K562 (cell line): ENCODE measurements around the gene COL11A2. TPM values are rescaled to one million over a fixed set of nuclear protein-coding genes. Genes with fewer than 3 reads are reported as not detected.

ENCODE experiments used
- CCAR2 ChIP-seq: fragments of 200-400 bp; formaldehyde crosslinking; IDR thresholded peaks from 2 replicates; pipeline ENCODE4 v1.6.1; 2017; ENCODE audit warnings: mild to moderate bottlenecking, low read depth, low read length
- CEBPB ChIP-seq: fragments of 450-650 bp; IDR thresholded peaks from 2 replicates; pipeline ENCODE4 v1.6.1; 2016; ENCODE audit warnings: missing genetic modification characterization, missing compliant biosample characterization
- GATA2 ChIP-seq: sonication (generic); formaldehyde crosslinking; IDR thresholded peaks from 2 replicates; pipeline ENCODE4 v1.4.0; 2020; ENCODE audit warnings: mild to moderate bottlenecking, missing genetic modification reagents
- HDAC1 ChIP-seq, 2 experiments: fragments of 450-650 bp; IDR thresholded peaks; 2 replicates each; pipeline ENCODE4 v1.6.1; 2016 to 2017; ENCODE audit warnings: inconsistent platforms in 1 of 2, mild to moderate bottlenecking in 1 of 2, moderate library complexity in 1 of 2
- JUND ChIP-seq, 2 experiments: IDR thresholded peaks; 2 replicates in 1 of 2; 3 replicates in 1 of 2; pipeline ENCODE4 v1.6.1; 2011; ENCODE audit warnings: borderline replicate concordance in 2 of 2, low read depth in 2 of 2, low read length in 2 of 2, improper control_type of control experiment in 1 of 2, missing biosample characterization in 1 of 2, missing genetic modification characterization in 1 of 2, missing genetic modification reagents in 1 of 2
- MAZ ChIP-seq, 2 experiments: fragments of 450-650 bp in 1 of 2; sonication (generic) in 1 of 2; formaldehyde crosslinking; IDR thresholded peaks in 1 of 2; conservative IDR thresholded peaks in 1 of 2; 2 replicates each; pipeline versions ENCODE4 v1.4.0 to v1.5.0; 2020; ENCODE audit warnings: mild to moderate bottlenecking in 1 of 2, missing genetic modification reagents in 1 of 2
- MYNN ChIP-seq, 2 experiments: sonication (generic); formaldehyde crosslinking in 1 of 2; IDR thresholded peaks; 2 replicates each; pipeline versions ENCODE4 v1.5.0 to v1.6.1; 2016 to 2020; ENCODE audit warnings: antibody characterized with exemption in 1 of 2, missing genetic modification reagents in 1 of 2
- NFIC ChIP-seq: fragments of 450-650 bp; IDR thresholded peaks from 2 replicates; pipeline ENCODE4 v1.6.1; 2017; ENCODE audit warnings: mild to moderate bottlenecking, inconsistent platforms
- NONO ChIP-seq, 2 experiments: fragments of 200-400 bp in 1 of 2; fragments of 450-650 bp in 1 of 2; formaldehyde crosslinking in 1 of 2; IDR thresholded peaks; 2 replicates each; pipeline ENCODE4 v1.6.1; 2017; ENCODE audit warnings: low read depth in 2 of 2, mild to moderate bottlenecking in 2 of 2, moderate library complexity in 2 of 2, low read length in 1 of 2
- POLR2G ChIP-seq: fragments of 200-400 bp; formaldehyde crosslinking; IDR thresholded peaks from 2 replicates; pipeline ENCODE4 v1.6.1; 2017; ENCODE audit warnings: low read depth, mild to moderate bottlenecking, antibody characterized with exemption, low read length, moderate library complexity
- POLR2H ChIP-seq: IDR thresholded peaks from 2 replicates; pipeline ENCODE4 v1.6.1; 2016; ENCODE audit warnings: missing genetic modification characterization, low read depth, mild to moderate bottlenecking, control low read depth, missing compliant biosample characterization, moderate library complexity
- RBM25 ChIP-seq: fragments of 200-400 bp; formaldehyde crosslinking; IDR thresholded peaks from 2 replicates; pipeline ENCODE4 v1.6.1; 2018; ENCODE audit warnings: low read length, low read depth, moderate library complexity; ENCODE audit not compliant: severe bottlenecking
- SP1 ChIP-seq: sonication (generic); formaldehyde crosslinking; IDR thresholded peaks from 2 replicates; pipeline ENCODE4 v1.8.1; 2022; ENCODE audit warnings: mild to moderate bottlenecking, missing genetic modification reagents
- SRSF1 ChIP-seq: fragments of 200-400 bp; formaldehyde crosslinking; IDR thresholded peaks from 2 replicates; pipeline ENCODE4 v1.6.1; 2017; ENCODE audit warnings: mild to moderate bottlenecking, low read depth, low read length, moderate library complexity
- SRSF7 ChIP-seq: fragments of 200-400 bp; formaldehyde crosslinking; optimal IDR thresholded peaks from 2 replicates; pipeline ENCODE3; 2017; ENCODE audit warnings: mild to moderate bottlenecking, low read depth, low read length
- TAF9B ChIP-seq: fragments of 450-650 bp; IDR thresholded peaks from 2 replicates; pipeline ENCODE4 v1.6.1; 2018; ENCODE audit warnings: mild to moderate bottlenecking; ENCODE audit not compliant: partially characterized antibody
- TCF3 ChIP-seq: sonication (generic); formaldehyde crosslinking; IDR thresholded peaks from 2 replicates; pipeline ENCODE4 v1.4.0; 2020; ENCODE audit warnings: mild to moderate bottlenecking, missing genetic modification reagents
- TCF7L2 ChIP-seq: fragments of 150-350 bp; IDR thresholded peaks from 2 replicates; pipeline ENCODE4 v1.6.1; 2016; ENCODE audit warnings: low read depth, mild to moderate bottlenecking, low read length, moderate library complexity
- TEAD1 ChIP-seq, 2 experiments: fragments of 450-650 bp in 1 of 2; sonication (generic) in 1 of 2; formaldehyde crosslinking; IDR thresholded peaks; 2 replicates each; pipeline versions ENCODE4 v1.4.0 to v1.8.0; 2020 to 2022; ENCODE audit warnings: mild to moderate bottlenecking in 2 of 2, missing genetic modification reagents in 1 of 2
- ZBTB17 ChIP-seq: fragments of 450-650 bp; formaldehyde crosslinking; IDR thresholded peaks from 2 replicates; pipeline ENCODE4 v1.4.0; 2020; ENCODE audit warnings: mild to moderate bottlenecking
- ZNF197 ChIP-seq: fragments of 200-800 bp; sonication (Bioruptor generic); IDR thresholded peaks from 2 replicates; pipeline ENCODE4 v1.6.1; 2016; ENCODE audit warnings: low read depth, missing genetic modification characterization, missing compliant biosample characterization
- ZNF263 ChIP-seq: sonication (generic); formaldehyde crosslinking; IDR thresholded peaks from 2 replicates; pipeline ENCODE4 v1.8.0; 2022; ENCODE audit warnings: mild to moderate bottlenecking, missing genetic modification reagents, borderline replicate concordance
- ZNF696 ChIP-seq: fragments of 250-450 bp; sonication (Bioruptor Pico); conservative IDR thresholded peaks from 2 replicates; pipeline ENCODE4 v1.4.0; 2020; ENCODE audit warnings: mild to moderate bottlenecking, moderate library complexity
- polyA plus RNA-seq, 8 experiments: library from polyadenylated mRNA; depleted of rRNA in 4 of 8; stranded (reverse) in 5 of 8; unstranded in 3 of 8; fragments of >200 nt; fragmentation: Nextera tagmentation in 2 of 8; fragmentation: Illumina TruSeq in 1 of 8; extraction: Ambion mirVana in 2 of 8; extraction: Trizol in 1 of 8; gene quantifications; 2 replicates each; pipeline versions ENCODE4 v1.2.1 to v1.2.3, GENCODE V29; 2011 to 2014; ENCODE audit warnings: inconsistent platforms in 1 of 8, missing spikeins in 1 of 8
- total RNA-seq, 7 experiments: library from RNA; depleted of rRNA in 6 of 7; stranded (reverse); fragments of >200 nt in 6 of 7; fragmentation: Illumina TruSeq in 2 of 7; extraction: Trizol in 2 of 7; gene quantifications; 2 replicates each; pipeline versions ENCODE4 v1.2.1 to v1.2.3, GENCODE V29; 2011 to 2021; ENCODE audit warnings: low replicate concordance in 1 of 7
- TF ChIP-seq, protein P1 (sequence below): fragments of 250-450 bp; sonication (Bioruptor Pico); IDR thresholded peaks from 2 replicates; pipeline ENCODE4 v1.6.1; 2021; ENCODE audit warnings: mild to moderate bottlenecking
- TF ChIP-seq, protein P2 (sequence below), 2 experiments: fragments of 450-650 bp; IDR thresholded peaks; 2 replicates each; pipeline ENCODE4 v1.6.1; 2016

Gene COL11A2
- total and polyA plus RNA-seq, 9 of the 15 experiments (the other 6 are each of a cell fraction or from before 2014, with no cell fraction given), result 0.04 to 0.35 (median 0.09) TPM; not detected in 1

DNA sequence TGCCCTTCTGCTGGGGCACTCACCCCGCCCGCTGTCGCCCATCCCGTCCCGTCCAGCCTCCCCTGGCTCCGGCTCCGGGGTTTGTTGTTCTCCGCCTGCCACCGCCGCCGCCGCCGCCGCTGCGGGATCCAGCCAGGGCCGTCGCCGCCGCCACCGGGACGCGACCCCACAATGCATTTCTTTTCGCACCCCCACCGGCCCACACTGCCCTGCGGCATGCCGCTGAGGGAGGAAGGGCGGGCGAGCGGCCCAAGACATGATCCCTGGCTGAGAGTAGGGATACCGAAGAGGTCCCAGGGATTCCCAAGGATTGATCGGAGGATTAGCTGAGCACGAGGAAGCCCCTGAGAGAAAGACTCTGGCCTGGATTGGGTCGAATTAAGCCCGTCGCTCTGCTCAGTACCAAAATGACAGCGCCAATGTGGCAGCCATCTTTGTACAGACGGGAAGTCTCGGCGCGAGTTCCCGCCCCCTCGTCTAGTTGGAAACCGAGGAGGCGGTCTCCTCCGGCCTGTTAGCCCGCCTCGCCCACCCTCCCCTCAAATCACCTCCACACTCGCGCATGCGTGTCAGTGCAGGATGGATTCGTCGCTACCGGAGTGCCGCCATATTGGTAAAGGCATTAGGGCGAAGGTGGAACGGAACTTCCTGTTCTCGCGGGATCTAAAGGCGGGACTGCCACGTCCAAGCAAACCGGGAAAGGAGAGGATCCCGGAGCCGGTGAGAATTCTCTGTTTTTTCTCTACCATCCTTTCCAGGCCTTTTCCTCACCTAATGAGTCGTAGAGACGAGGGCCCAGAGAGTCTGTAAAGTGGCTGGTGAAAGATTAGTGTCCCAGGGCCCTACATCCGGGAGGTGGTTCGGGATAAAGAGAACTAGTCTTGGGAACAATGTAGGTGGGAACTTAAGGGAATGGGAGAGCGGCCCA is 8.2 kb upstream of the COL11A2 start, which contains the start of the genes RXRB and SLC39A7 (continued):
- TF ChIP-seq SRSF7, result no peak
- TF ChIP-seq, protein P1, sequence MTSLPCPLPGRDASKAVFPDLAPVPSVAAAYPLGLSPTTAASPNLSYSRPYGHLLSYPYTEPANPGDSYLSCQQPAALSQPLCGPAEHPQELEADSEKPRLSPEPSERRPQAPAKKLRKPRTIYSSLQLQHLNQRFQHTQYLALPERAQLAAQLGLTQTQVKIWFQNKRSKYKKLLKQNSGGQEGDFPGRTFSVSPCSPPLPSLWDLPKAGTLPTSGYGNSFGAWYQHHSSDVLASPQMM (CRISPR knock-in tag), result no peak
- no peak for TF ChIP-seq SRSF1
- peak; percentile 29; the same call in 1 of the 2 replicates for TF ChIP-seq JUND (IDR thresholded peaks at IDR 0.05; ENCODE audit: borderline replicate concordance, low read depth, low read length)
- TF ChIP-seq JUND (tag; IDR thresholded peaks at IDR 0.05; ENCODE audit: borderline replicate concordance, low read depth, low read length), result no peak; the same call in 2 of the 3 replicates
- peak; percentile 99 for TF ChIP-seq MAZ (CRISPR knock-in tag; conservative IDR thresholded peaks at IDR 0.05 in 1 of 2, IDR thresholded peaks at IDR 0.05 in 1 of 2)
- peak; percentile 76 for TF ChIP-seq ZBTB17
- peak; percentile 95 for TF ChIP-seq TAF9B
- TF ChIP-seq TCF3 (CRISPR knock-in tag), result peak; percentile 57
- TF ChIP-seq TEAD1 (CRISPR knock-in tag; IDR thresholded peaks at IDR 0.05), result 0 out of 4 replicates have a peak, but pooled peaks have one; percentile 32 to 64
- no peak for TF ChIP-seq GATA2 (CRISPR knock-in tag)
- TF ChIP-seq HDAC1 (IDR thresholded peaks at IDR 0.05), result peak in 1 of 2 experiments; percentile 32; a peak in 1 of 4 replicates
- TF ChIP-seq ZNF696, result 0 out of 2 replicates have a peak, but pooled peaks have one; percentile 58
- TF ChIP-seq ZNF197, result 0 out of 2 replicates have a peak, but pooled peaks have one; percentile 24
- TF ChIP-seq NFIC, result peak; percentile 45; the same call in 1 of the 2 replicates
- peak; percentile 48; the same call in 1 of the 2 replicates for TF ChIP-seq ZNF263 (CRISPR knock-in tag)
- TF ChIP-seq MYNN (IDR thresholded peaks at IDR 0.05), result peak; percentile 60; the same call in 1 of the 2 replicates
- TF ChIP-seq MYNN (CRISPR knock-in tag; IDR thresholded peaks at IDR 0.05), result no peak
- peak; percentile 90 for TF ChIP-seq RBM25
- peak in 1 of 2 experiments; percentile 83; a peak in 3 of 4 replicates for TF ChIP-seq NONO (IDR thresholded peaks at IDR 0.05; ENCODE audit: low read depth in 2 of 2, low read length in 1 of 2)
- TF ChIP-seq POLR2G, result peak; percentile 98
- TF ChIP-seq CCAR2, result no peak
- peak; percentile 89 for TF ChIP-seq SP1 (CRISPR knock-in tag)
- TF ChIP-seq, protein P2, sequence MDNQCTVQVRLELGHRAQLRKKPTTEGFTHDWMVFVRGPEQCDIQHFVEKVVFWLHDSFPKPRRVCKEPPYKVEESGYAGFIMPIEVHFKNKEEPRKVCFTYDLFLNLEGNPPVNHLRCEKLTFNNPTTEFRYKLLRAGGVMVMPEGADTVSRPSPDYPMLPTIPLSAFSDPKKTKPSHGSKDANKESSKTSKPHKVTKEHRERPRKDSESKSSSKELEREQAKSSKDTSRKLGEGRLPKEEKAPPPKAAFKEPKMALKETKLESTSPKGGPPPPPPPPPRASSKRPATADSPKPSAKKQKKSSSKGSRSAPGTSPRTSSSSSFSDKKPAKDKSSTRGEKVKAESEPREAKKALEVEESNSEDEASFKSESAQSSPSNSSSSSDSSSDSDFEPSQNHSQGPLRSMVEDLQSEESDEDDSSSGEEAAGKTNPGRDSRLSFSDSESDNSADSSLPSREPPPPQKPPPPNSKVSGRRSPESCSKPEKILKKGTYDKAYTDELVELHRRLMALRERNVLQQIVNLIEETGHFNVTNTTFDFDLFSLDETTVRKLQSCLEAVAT (IDR thresholded peaks at IDR 0.05), result peak; percentile 44 to 68; a peak in 2 of 4 replicates
- TF ChIP-seq POLR2H, result peak; percentile 95
- TF ChIP-seq CEBPB (tag), result no peak
- no peak for TF ChIP-seq TCF7L2
